K562 (cell line): ENCODE data around the gene LNPEP.

Experiments
- CTCF ChIP-seq, 3 experiments: IDR thresholded peaks in 2 of 3; conservative IDR thresholded peaks in 1 of 3; 2 replicates each; pipeline ENCODE4 v1.5.1; 2011 to 2012; ENCODE audit warnings: low read length in 3 of 3, mild to moderate bottlenecking in 3 of 3, control low read depth in 2 of 3, improper control_type of control experiment in 1 of 3, inconsistent platforms in 1 of 3, low read depth in 1 of 3, mixed read lengths in 1 of 3, moderate library complexity in 1 of 3; ENCODE audit not compliant: insufficient read depth in 2 of 3
- E2F4 ChIP-seq: sonication (generic); formaldehyde crosslinking; IDR thresholded peaks from 2 replicates; pipeline ENCODE4 v1.8.0; 2022; ENCODE audit warnings: mild to moderate bottlenecking, low read depth, missing genetic modification reagents
- EGR1 ChIP-seq: fragments of 450-650 bp; conservative IDR thresholded peaks from 2 replicates; pipeline ENCODE4 v1.6.1; 2017; ENCODE audit warnings: mild to moderate bottlenecking
- NR3C1 ChIP-seq: sonication (generic); formaldehyde crosslinking; IDR thresholded peaks from 2 replicates; pipeline ENCODE4 v1.8.1; 2022; ENCODE audit warnings: missing genetic modification reagents
- NRF1 ChIP-seq, 2 experiments: fragments of 450-650 bp; IDR thresholded peaks in 1 of 2; conservative IDR thresholded peaks in 1 of 2; 2 replicates each; pipeline ENCODE4 v1.6.1; 2014; ENCODE audit warnings: mild to moderate bottlenecking in 2 of 2
- SMARCE1 ChIP-seq: fragments of 450-650 bp; IDR thresholded peaks from 2 replicates; pipeline ENCODE4 v1.7.1; 2016; ENCODE audit warnings: mild to moderate bottlenecking
- TEAD2 ChIP-seq: fragments of 450-650 bp; IDR thresholded peaks from 2 replicates; pipeline ENCODE4 v1.6.1; 2016; ENCODE audit warnings: missing genetic modification characterization, control low read depth, missing compliant biosample characterization
- TSC22D4 ChIP-seq: fragments of 450-650 bp; IDR thresholded peaks from 2 replicates; pipeline ENCODE4 v1.6.1; 2016; ENCODE audit warnings: missing genetic modification characterization, missing biosample characterization, control low read depth
- ZNF146 ChIP-seq: IDR thresholded peaks from one replicate; pipeline ENCODE4 v1.6.1; 2018; ENCODE audit warnings: missing compliant biosample characterization; ENCODE audit not compliant: unreplicated experiment

GRCh38 chr5:96963267-96963666 lies 27.4 kb downstream of the LNPEP start:
- TF ChIP-seq CTCF (IDR thresholded peaks at IDR 0.05 in 2 of 3, conservative IDR thresholded peaks at IDR 0.05 in 1 of 3; ENCODE audit: insufficient read depth in 2 of 3, low read depth in 1 of 3, low read length in 3 of 3) (no peak), SMARCE1 (0 out of 2 replicates have a peak, but pooled peaks have one; percentile 44), NRF1 (conservative IDR thresholded peaks at IDR 0.05 in 1 of 2, IDR thresholded peaks at IDR 0.05 in 1 of 2) (no peak), EGR1 (no peak), NR3C1 (CRISPR knock-in tag) (no peak), TEAD2 (tag) (no peak), TSC22D4 (tag) (no peak), ZNF146 (CRISPR knock-in tag) (no peak), E2F4 (CRISPR knock-in tag) (no peak)
